SU-DHL-6 (cell line): Measurements from ENCODE around the gene ZMAT2.

Experiments used
- EZH2phosphoT487 ChIP-seq: fragments of 200-600 bp; sonication (generic), shearing (Covaris generic); conservative IDR thresholded peaks from 2 replicates; pipeline ENCODE4 v1.6.1; 2018; ENCODE audit warnings: mild to moderate bottlenecking, antibody characterized with exemption, low read length, moderate library complexity, mixed read lengths
- TF ChIP-seq, protein P1 (sequence below): fragments of 200-600 bp; sonication (generic); IDR thresholded peaks from one replicate; pipeline ENCODE4 v1.5.1; 2017; ENCODE audit warnings: antibody characterized with exemption, mild to moderate bottlenecking, low read length, moderate library complexity; ENCODE audit not compliant: insufficient read depth, poor library complexity, severe bottlenecking

DNA sequence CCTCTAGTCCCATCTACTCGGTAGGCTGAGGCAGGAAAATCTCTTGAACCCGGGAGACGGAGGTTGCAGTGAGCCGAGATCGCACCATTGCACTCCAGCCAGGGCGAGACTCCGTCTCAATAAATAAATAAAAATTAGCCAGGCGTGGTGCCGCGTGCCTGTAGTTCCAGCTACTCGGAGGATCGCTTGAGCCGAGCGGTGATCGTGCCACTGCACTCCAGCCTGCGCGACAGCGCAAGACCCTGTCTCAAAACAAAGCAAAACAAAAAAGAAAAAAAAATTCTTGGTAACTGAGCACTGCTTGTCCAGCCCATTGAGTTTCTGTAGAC is 36.3 kb upstream of the ZMAT2 start:
- TF ChIP-seq, protein P1, sequence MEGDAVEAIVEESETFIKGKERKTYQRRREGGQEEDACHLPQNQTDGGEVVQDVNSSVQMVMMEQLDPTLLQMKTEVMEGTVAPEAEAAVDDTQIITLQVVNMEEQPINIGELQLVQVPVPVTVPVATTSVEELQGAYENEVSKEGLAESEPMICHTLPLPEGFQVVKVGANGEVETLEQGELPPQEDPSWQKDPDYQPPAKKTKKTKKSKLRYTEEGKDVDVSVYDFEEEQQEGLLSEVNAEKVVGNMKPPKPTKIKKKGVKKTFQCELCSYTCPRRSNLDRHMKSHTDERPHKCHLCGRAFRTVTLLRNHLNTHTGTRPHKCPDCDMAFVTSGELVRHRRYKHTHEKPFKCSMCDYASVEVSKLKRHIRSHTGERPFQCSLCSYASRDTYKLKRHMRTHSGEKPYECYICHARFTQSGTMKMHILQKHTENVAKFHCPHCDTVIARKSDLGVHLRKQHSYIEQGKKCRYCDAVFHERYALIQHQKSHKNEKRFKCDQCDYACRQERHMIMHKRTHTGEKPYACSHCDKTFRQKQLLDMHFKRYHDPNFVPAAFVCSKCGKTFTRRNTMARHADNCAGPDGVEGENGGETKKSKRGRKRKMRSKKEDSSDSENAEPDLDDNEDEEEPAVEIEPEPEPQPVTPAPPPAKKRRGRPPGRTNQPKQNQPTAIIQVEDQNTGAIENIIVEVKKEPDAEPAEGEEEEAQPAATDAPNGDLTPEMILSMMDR, result no peak
- no peak for TF ChIP-seq EZH2phosphoT487
